ENCODE results near the gene KIF26B. TPM values are rescaled to one million over a fixed set of nuclear protein-coding genes. Genes with fewer than 3 reads are reported as not detected.

Gene KIF26B
- total and polyA plus RNA-seq, 10 of the 15 experiments (the other 5 are each of a cell fraction or from before 2014, with no cell fraction given): 0.35 to 11.6 (median 2.2) TPM

GRCh38 chr1:245133995-245134715 is 20.6 kb upstream of the KIF26B start:
- RAD21 ChIA-PET (ENCODE audit: unreplicated experiment): no interaction called here
- no peak for DNase-seq (ENCODE audit: low read depth, low spot score)
- no peaks in the 10 kb centered on the region for H4K20me1 ChIP-seq (ENCODE audit: control insufficient read depth, insufficient read depth)
- POLR2A ChIA-PET: no interaction called here
- FAIRE-seq: no peak
- H3K27ac ChIP-seq (ENCODE audit: control insufficient read depth, insufficient read depth): no peak overlapping the region
- no peaks in the 10 kb centered on the region for H3K4me1 ChIP-seq (ENCODE audit: control insufficient read depth, insufficient read depth, low read length)
- no peaks in the 10 kb centered on the region for H3K36me3 ChIP-seq (ENCODE audit: control insufficient read depth in 2 of 2, insufficient read depth in 2 of 2, low read length in 1 of 2)
- H3K9me3 ChIP-seq (replicated peaks; ENCODE audit: control insufficient read depth, insufficient read depth, low read length): no peaks in the 10 kb centered on the region
- intact Hi-C loops (cut with micrococcal nuclease; ENCODE audit: unreplicated experiment) (no loop called here), in situ Hi-C loops (cut with MboI) (no loop called here)
- no peak overlapping the region for H3K9ac ChIP-seq (ENCODE audit: control insufficient read depth, insufficient read depth, low read length)
- no peaks in the 10 kb centered on the region for H3K79me2 ChIP-seq (ENCODE audit: control insufficient read depth, insufficient read depth, low read length)
- no peak overlapping the region for H2AFZ ChIP-seq (ENCODE audit: control insufficient read depth, low read depth, low read length)
- no peak overlapping the region for H3K4me2 ChIP-seq (ENCODE audit: control insufficient read depth, insufficient read depth)
- no peaks in the 10 kb centered on the region; a peak in 2 of 4 replicates for H3K27me3 ChIP-seq (replicated peaks in 1 of 2; ENCODE audit: control insufficient read depth in 2 of 2, insufficient read depth in 2 of 2, low read length in 1 of 2)
- no TSS peak for BruUV-seq (replicated peaks)
- CTCF ChIA-PET: no interaction called here
- TF ChIP-seq ZNF217 (IDR thresholded peaks at IDR 0.05) (no peak), IKZF2 (IDR thresholded peaks at IDR 0.05) (no peak), BMI1 (IDR thresholded peaks at IDR 0.05; ENCODE audit: borderline replicate concordance) (no peak), SPI1 (IDR thresholded peaks at IDR 0.05; ENCODE audit: borderline replicate concordance, insufficient read depth, low read depth, low read length) (no peak), SMAD5 (IDR thresholded peaks at IDR 0.05; ENCODE audit: low read depth) (no peak), RUNX3 (IDR thresholded peaks at IDR 0.05; ENCODE audit: low read length) (no peak), NRF1 (conservative IDR thresholded peaks at IDR 0.05; ENCODE audit: low read depth, low read length) (no peak), BACH1 (IDR thresholded peaks at IDR 0.05; ENCODE audit: borderline replicate concordance) (no peak), FOS (IDR thresholded peaks at IDR 0.05; ENCODE audit: borderline replicate concordance, extremely low read depth, insufficient read length) (no peak), KDM1A (IDR thresholded peaks at IDR 0.05; ENCODE audit: borderline replicate concordance) (no peak)
- SMC1A ChIA-PET (ENCODE audit: uncharacterized antibody, unreplicated experiment): no interaction called here
- no peak overlapping the region for H3K4me3 ChIP-seq
- ATAC-seq: no peak
- 71% methylated on average over 17 of the region's 17 CpGs for WGBS (ENCODE audit: insufficient coverage, insufficient replicate concordance, low lambda C conversion rate, missing lambda C conversion rate)
